Kidney (tissue), 22 donors: ENCODE measurements around the gene ADCY10. TPM values are rescaled to one million over a fixed set of nuclear protein-coding genes. Genes with fewer than 3 reads are reported as not detected.

ENCODE experiments used
- DNase-seq, 5 donors: peaks; one replicate each; pipeline ENCODE4 v3.0.0-alpha.2; 2013 to 2020
- FAIRE-seq: peaks from 2 replicates; lab custom pipeline; 2012; peaks lifted over from hg19 to GRCh38; lab: Jason Lieb, UNC
- H3K27ac ChIP-seq, 2 donors: one replicate each; pipeline ENCODE4 v1.7.0; 2013; ENCODE audit warnings: low read depth in 2 of 2, low read length in 2 of 2, inconsistent platforms in 1 of 2
- H3K27me3 ChIP-seq: one replicate; pipeline ENCODE4 v1.7.1; 2013; ENCODE audit warnings: low read length, inconsistent platforms; ENCODE audit not compliant: control insufficient read depth, insufficient read depth
- H3K36me3 ChIP-seq, 3 donors: one replicate each; pipeline versions ENCODE4 v1.7.0 to v1.7.1; 2013; ENCODE audit warnings: low read length in 3 of 3, control low read depth in 1 of 3, inconsistent platforms in 1 of 3; ENCODE audit not compliant: insufficient read depth in 3 of 3, control insufficient read depth in 2 of 3
- H3K4me1 ChIP-seq, 3 donors: one replicate each; pipeline versions ENCODE4 v1.7.0 to v1.7.1; 2013; ENCODE audit warnings: low read length in 3 of 3, inconsistent platforms in 1 of 3, low read depth in 1 of 3; ENCODE audit not compliant: control insufficient read depth in 2 of 3, insufficient read depth in 2 of 3
- H3K4me3 ChIP-seq, 3 donors: one replicate each; pipeline versions ENCODE4 v1.7.0 to v1.8.1; 2013; ENCODE audit warnings: low read length in 3 of 3, control low read depth in 1 of 3, inconsistent platforms in 1 of 3
- H3K9ac ChIP-seq, 3 donors: one replicate each; pipeline versions ENCODE4 v1.7.0 to v1.7.1; 2013; ENCODE audit warnings: low read length in 3 of 3, control low read depth in 1 of 3, inconsistent platforms in 1 of 3
- H3K9me3 ChIP-seq, 3 donors: one replicate each; pipeline versions ENCODE4 v1.7.0 to v1.7.1; 2013; ENCODE audit warnings: low read length in 3 of 3, control low read depth in 1 of 3, inconsistent platforms in 1 of 3; ENCODE audit not compliant: control insufficient read depth in 2 of 3, insufficient read depth in 1 of 3
- intact Hi-C: fragments of 100-400 bp; cut with DNase I; formaldehyde crosslinking; loops from one replicate; pipeline ENCODE4 v1.11.1; 2022
- long read RNA-seq, 10 donors: library from polyadenylated mRNA in 1 of 10; unstranded in 1 of 10; transcript quantifications; one replicate each; pipeline ENCODE4 v2.0.0 and lab custom pipeline, GENCODE V29; 2021 to 2026
- polyA plus RNA-seq: library from polyadenylated mRNA; stranded (reverse); fragments of 350-450 nt; fragmentation: Illumina TruSeq; extraction: RNeasy Lipid Tissue Mini Kit (QIAGEN cat#74804); gene quantifications from one replicate; pipeline ENCODE4 v1.2.3, GENCODE V29; 2014; ENCODE audit warnings: low read depth, low replicate concordance; ENCODE audit not compliant: insufficient read depth
- total RNA-seq: library from RNA; stranded (reverse); fragmentation: NEBNext Ultra II Directional; extraction: Animal tissue kit (Norgen Biotek cat#: 25700); gene quantifications from one replicate; pipeline ENCODE4 v1.2.1, GENCODE V29; 2021
- TF ChIP-seq, protein P1 (sequence below): IDR thresholded peaks from 3 replicates; pipeline ENCODE4 v1.5.1; 2012; ENCODE audit warnings: mild to moderate bottlenecking, moderate library complexity, borderline replicate concordance; ENCODE audit not compliant: insufficient read depth; ENCODE audit errors: extremely low read depth
- donor health status: control.
- donor health status: control.
- donor health status: control.
- donor health status: control.
- donor health status: control.
- donor health status: DM: yes; HTN: yes; CAD: no.
- donor health status: Normal renal cell carcinoma (clear cell type).

ADCY10 gene, protein sequence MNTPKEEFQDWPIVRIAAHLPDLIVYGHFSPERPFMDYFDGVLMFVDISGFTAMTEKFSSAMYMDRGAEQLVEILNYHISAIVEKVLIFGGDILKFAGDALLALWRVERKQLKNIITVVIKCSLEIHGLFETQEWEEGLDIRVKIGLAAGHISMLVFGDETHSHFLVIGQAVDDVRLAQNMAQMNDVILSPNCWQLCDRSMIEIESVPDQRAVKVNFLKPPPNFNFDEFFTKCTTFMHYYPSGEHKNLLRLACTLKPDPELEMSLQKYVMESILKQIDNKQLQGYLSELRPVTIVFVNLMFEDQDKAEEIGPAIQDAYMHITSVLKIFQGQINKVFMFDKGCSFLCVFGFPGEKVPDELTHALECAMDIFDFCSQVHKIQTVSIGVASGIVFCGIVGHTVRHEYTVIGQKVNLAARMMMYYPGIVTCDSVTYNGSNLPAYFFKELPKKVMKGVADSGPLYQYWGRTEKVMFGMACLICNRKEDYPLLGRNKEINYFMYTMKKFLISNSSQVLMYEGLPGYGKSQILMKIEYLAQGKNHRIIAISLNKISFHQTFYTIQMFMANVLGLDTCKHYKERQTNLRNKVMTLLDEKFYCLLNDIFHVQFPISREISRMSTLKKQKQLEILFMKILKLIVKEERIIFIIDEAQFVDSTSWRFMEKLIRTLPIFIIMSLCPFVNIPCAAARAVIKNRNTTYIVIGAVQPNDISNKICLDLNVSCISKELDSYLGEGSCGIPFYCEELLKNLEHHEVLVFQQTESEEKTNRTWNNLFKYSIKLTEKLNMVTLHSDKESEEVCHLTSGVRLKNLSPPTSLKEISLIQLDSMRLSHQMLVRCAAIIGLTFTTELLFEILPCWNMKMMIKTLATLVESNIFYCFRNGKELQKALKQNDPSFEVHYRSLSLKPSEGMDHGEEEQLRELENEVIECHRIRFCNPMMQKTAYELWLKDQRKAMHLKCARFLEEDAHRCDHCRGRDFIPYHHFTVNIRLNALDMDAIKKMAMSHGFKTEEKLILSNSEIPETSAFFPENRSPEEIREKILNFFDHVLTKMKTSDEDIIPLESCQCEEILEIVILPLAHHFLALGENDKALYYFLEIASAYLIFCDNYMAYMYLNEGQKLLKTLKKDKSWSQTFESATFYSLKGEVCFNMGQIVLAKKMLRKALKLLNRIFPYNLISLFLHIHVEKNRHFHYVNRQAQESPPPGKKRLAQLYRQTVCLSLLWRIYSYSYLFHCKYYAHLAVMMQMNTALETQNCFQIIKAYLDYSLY (N-terminal part only)
- total RNA-seq: 0.22 TPM
- polyA plus RNA-seq: 0.28 TPM
- long read RNA-seq, donor 1: 0 reads
- long read RNA-seq, donor 2: 0 reads
- long read RNA-seq, donor 3: 0 reads
- long read RNA-seq, donor 4: 0 reads
- long read RNA-seq, donor 5: 0 reads
- long read RNA-seq, donor 6: 0 reads
- long read RNA-seq, donor 7: 0 reads
- long read RNA-seq, donor 8: 0 reads
- long read RNA-seq, donor 9: 0 reads
- long read RNA-seq, donor 10: 0 reads

DNA sequence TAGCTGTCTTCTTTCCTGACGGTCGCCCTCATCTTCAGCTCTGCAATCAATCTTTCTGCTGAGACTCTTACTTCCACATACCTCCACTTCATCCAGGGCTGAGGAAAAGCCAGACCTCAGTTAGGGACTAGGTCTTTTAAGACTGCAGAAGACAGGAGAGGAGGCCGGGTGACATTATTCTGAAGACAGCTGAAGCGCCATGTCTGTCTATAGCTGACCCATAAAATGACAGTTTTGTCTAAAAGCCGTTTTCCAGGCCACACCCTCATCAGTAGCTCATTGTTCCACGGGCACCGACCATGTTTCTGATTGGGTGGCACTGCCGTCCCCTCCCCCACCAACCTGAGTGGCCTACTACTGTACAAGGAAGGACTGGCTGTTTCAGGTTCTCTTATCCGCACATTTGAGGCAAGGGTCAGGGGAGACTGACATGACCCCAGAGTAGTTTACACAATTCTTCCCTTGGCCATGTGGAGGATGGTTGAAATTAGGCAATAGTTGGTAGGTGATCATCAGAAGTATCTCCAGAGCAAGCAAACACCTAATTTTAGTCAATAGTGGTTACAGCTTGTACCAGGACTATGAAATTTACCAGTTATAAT is at the start of gene ADCY10:
ADCY10 (minus strand) TSS at position 240 of the 602 bp plus-strand sequence. CDS start 8,994 bp downstream, outside the sequence.
- Histone ChIP-seq H3K27ac (no peak within 1 kb of the TSS), H3K4me3 (no peak within 1 kb of the TSS), H3K36me3 (peaks cover 0 to 6% (median 0%) of the 10 kb centered on the region in 3 donors), H3K4me1 (no peaks in the 10 kb centered on the region), H3K9ac (no peak within 1 kb of the TSS), H3K27me3 (no peaks in the 10 kb centered on the region), H3K9me3 (no peaks in the 10 kb centered on the region)
- FAIRE-seq (no peak), DNase-seq (no peak)
- intact Hi-C loops: no loop called here
- TF ChIP-seq, protein P1, sequence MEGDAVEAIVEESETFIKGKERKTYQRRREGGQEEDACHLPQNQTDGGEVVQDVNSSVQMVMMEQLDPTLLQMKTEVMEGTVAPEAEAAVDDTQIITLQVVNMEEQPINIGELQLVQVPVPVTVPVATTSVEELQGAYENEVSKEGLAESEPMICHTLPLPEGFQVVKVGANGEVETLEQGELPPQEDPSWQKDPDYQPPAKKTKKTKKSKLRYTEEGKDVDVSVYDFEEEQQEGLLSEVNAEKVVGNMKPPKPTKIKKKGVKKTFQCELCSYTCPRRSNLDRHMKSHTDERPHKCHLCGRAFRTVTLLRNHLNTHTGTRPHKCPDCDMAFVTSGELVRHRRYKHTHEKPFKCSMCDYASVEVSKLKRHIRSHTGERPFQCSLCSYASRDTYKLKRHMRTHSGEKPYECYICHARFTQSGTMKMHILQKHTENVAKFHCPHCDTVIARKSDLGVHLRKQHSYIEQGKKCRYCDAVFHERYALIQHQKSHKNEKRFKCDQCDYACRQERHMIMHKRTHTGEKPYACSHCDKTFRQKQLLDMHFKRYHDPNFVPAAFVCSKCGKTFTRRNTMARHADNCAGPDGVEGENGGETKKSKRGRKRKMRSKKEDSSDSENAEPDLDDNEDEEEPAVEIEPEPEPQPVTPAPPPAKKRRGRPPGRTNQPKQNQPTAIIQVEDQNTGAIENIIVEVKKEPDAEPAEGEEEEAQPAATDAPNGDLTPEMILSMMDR: no peak

DNA sequence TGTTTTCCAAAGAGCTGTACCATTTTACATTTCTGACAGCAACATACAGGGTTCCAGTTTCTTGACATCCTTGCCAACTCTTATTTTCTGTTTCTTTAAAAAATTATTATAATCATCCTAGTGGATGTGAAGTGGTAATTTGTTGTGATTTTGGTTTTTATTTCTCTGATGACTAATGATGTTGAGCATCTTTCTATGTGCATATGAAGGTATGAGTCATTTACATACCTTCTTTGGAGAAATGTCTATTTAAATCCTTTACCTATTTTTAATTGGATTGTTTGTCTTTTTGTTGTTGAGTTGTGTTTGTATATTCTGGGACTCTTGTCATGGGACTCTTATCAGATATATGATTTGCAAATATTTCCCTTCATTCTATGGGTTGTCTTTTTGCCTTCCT is 43.8 kb upstream of the ADCY10 start:
- TF ChIP-seq, protein P1: no peak
- Histone ChIP-seq H3K4me3 (no peak overlapping the region), H3K27ac (no peak overlapping the region), H3K9me3 (no peaks in the 10 kb centered on the region), H3K4me1 (no peaks in the 10 kb centered on the region), H3K9ac (no peak overlapping the region), H3K27me3 (no peaks in the 10 kb centered on the region), H3K36me3 (peaks cover 0 to 9% (median 8%) of the 10 kb centered on the region in 3 donors)
- FAIRE-seq: no peak
- intact Hi-C loops: no loop called here
- no peak for DNase-seq

DNA sequence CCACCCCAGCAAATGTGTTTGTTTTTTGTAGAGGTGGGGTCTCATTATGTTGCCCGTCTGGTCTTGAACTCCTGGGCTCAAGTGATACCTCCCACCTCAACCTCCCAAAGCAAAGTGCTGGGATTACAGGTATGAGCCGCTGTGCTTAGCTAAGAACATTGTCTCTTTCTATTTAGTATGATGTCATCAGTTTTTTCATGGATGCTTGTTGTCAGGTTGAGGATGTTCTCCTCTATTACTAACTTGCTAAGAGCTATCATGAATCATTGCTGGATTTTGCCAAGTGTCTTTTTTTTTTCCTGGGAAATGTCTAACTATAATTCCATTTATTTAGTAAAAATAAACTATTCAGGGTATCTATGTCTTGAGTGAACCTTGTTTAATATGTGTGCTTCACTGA is 42.0 kb upstream of the ADCY10 start:
- Histone ChIP-seq H3K27ac (no peak overlapping the region), H3K4me3 (no peak overlapping the region), H3K9me3 (no peaks in the 10 kb centered on the region), H3K27me3 (no peaks in the 10 kb centered on the region), H3K36me3 (peaks cover 2 to 12% (median 8%) of the 10 kb centered on the region in 3 donors), H3K4me1 (no peaks in the 10 kb centered on the region), H3K9ac (no peak overlapping the region)
- TF ChIP-seq, protein P1: no peak
- intact Hi-C loops: no loop called here
- DNase-seq (no peak), FAIRE-seq (no peak)
